ENCODE results near the gene PTPN14.
"Not testable (repeated sequence)": the region's sequence is repeated elsewhere in the genome, so short reads cannot be mapped to it uniquely, and the experiment has no call there.

Gene PTPN14

GRCh38 chr1:214542275-214543199 is 8.9 kb downstream of the PTPN14 start:
- DNase-seq (ENCODE audit: low read depth in 4 of 4, low spot score in 1 of 4) = no peak

GRCh38 chr1:214541693-214542092 is 9.7 kb downstream of the PTPN14 start:
- no peak for DNase-seq (ENCODE audit: low read depth in 4 of 4, low spot score in 1 of 4)

- no peak for DNase-seq (ENCODE audit: low read depth in 4 of 4, low spot score in 1 of 4)
Measured at GRCh38 chr1:214541206-214541605, 10.2 kb downstream of the PTPN14 start.

GRCh38 chr1:214540324-214540723 is 11.1 kb downstream of the PTPN14 start:
- no peak for DNase-seq (ENCODE audit: low read depth in 4 of 4, low spot score in 1 of 4)

- DNase-seq (ENCODE audit: low read depth in 4 of 4, low spot score in 1 of 4) = no peak
Measured at GRCh38 chr1:214538496-214538895, 12.9 kb downstream of the PTPN14 start.

GRCh38 chr1:214537872-214538473 is 13.4 kb downstream of the PTPN14 start:
- DNase-seq (ENCODE audit: low read depth in 4 of 4, low spot score in 1 of 4) = no peak

GRCh38 chr1:214537219-214537618 is 14.2 kb downstream of the PTPN14 start:
- DNase-seq (ENCODE audit: low read depth in 4 of 4, low spot score in 1 of 4) = no peak

GRCh38 chr1:214532070-214532469 is 19.3 kb downstream of the PTPN14 start:
- DNase-seq (ENCODE audit: low read depth in 4 of 4, low spot score in 1 of 4) = no peak

- no peak for DNase-seq (ENCODE audit: low read depth in 4 of 4, low spot score in 1 of 4)
Measured at GRCh38 chr1:214525535-214526019, 25.8 kb downstream of the PTPN14 start.

- DNase-seq (ENCODE audit: low read depth in 4 of 4, low spot score in 1 of 4) = no peak
Measured at GRCh38 chr1:214524824-214525223, 26.6 kb downstream of the PTPN14 start.

GRCh38 chr1:214523124-214523824 is 28.1 kb downstream of the PTPN14 start:
- no peak for DNase-seq (ENCODE audit: low read depth in 4 of 4, low spot score in 1 of 4)

- not testable (repeated sequence) for DNase-seq (ENCODE audit: low read depth in 4 of 4, low spot score in 1 of 4)
Measured at GRCh38 chr1:214521458-214521857, 29.9 kb downstream of the PTPN14 start.

GRCh38 chr1:214520544-214521165 is 30.7 kb downstream of the PTPN14 start:
- no peak for DNase-seq (ENCODE audit: low read depth in 4 of 4, low spot score in 1 of 4)

GRCh38 chr1:214518361-214518760 is 33.0 kb downstream of the PTPN14 start:
- DNase-seq (ENCODE audit: low read depth in 4 of 4, low spot score in 1 of 4) = no peak

GRCh38 chr1:214516434-214517326 is 34.7 kb downstream of the PTPN14 start:
- DNase-seq (ENCODE audit: low read depth in 4 of 4, low spot score in 1 of 4) = no peak

- DNase-seq (ENCODE audit: low read depth in 4 of 4, low spot score in 1 of 4) = no peak
Measured at GRCh38 chr1:214515544-214516433, 35.6 kb downstream of the PTPN14 start.

GRCh38 chr1:214514819-214515383 is 36.5 kb downstream of the PTPN14 start:
- no peak for DNase-seq (ENCODE audit: low read depth in 4 of 4, low spot score in 1 of 4)

- DNase-seq (ENCODE audit: low read depth in 4 of 4, low spot score in 1 of 4) = no peak
Measured at GRCh38 chr1:214514032-214514818, 37.2 kb downstream of the PTPN14 start.

Data from stimulated activated CD4-positive, alpha-beta T cell treated with anti-CD3 and anti-CD28 coated beads, Interleukin-1b, Interleukin-23, amount 100 ng/mL, for 24 hours (primary cell).